ENCODE results near the gene HNRNPAB.

HNRNPAB gene

GRCh38 chr5:178205749-178206047, 1.4 kb downstream of the HNRNPAB start:
- H3K4me3 ChIP-seq (ENCODE audit: low read length in 2 of 2): peak overlapping the region; percentile 88 to 94
- H3K4me1 ChIP-seq (ENCODE audit: control insufficient read depth, insufficient read depth, low read length): peaks cover 27% of the 10 kb centered on the region
- peaks cover 34 to 36% of the 10 kb centered on the region in 2 donors for H3K36me3 ChIP-seq (ENCODE audit: control insufficient read depth in 2 of 2, insufficient read depth in 2 of 2, low read length in 2 of 2)
- no peaks in the 10 kb centered on the region for H3K9me3 ChIP-seq (ENCODE audit: control insufficient read depth in 2 of 2, low read length in 2 of 2)
- H3K27ac ChIP-seq (ENCODE audit: low read length): peak overlapping the region; percentile 46
- H3K27me3 ChIP-seq (ENCODE audit: control insufficient read depth in 1 of 2, insufficient read depth in 2 of 2, low read length in 2 of 2): no peaks in the 10 kb centered on the region
- H3K9ac ChIP-seq (ENCODE audit: low read length in 2 of 2): peak overlapping the region; percentile 55 to 70

GRCh38 chr5:178206166-178207101, 2.1 kb downstream of the HNRNPAB start:
- Histone ChIP-seq H3K9ac (ENCODE audit: low read length in 2 of 2) (peak overlapping the region; percentile 58 to 70), H3K9me3 (ENCODE audit: control insufficient read depth in 2 of 2, low read length in 2 of 2) (no peaks in the 10 kb centered on the region), H3K27me3 (ENCODE audit: control insufficient read depth in 1 of 2, insufficient read depth in 2 of 2, low read length in 2 of 2) (no peaks in the 10 kb centered on the region), H3K36me3 (ENCODE audit: control insufficient read depth in 2 of 2, insufficient read depth in 2 of 2, low read length in 2 of 2) (peaks cover 39 to 41% of the 10 kb centered on the region in 2 donors), H3K27ac (ENCODE audit: low read length) (peak overlapping the region; percentile 41), H3K4me1 (ENCODE audit: control insufficient read depth, insufficient read depth, low read length) (peaks cover 27% of the 10 kb centered on the region), H3K4me3 (ENCODE audit: low read length in 2 of 2) (peak overlapping the region; percentile 88 to 94)

GRCh38 chr5:178207183-178207916, 3.0 kb downstream of the HNRNPAB start:
- no peak overlapping the region for H3K4me3 ChIP-seq (ENCODE audit: low read length in 2 of 2)
- peaks cover 27% of the 10 kb centered on the region for H3K4me1 ChIP-seq (ENCODE audit: control insufficient read depth, insufficient read depth, low read length)
- peak overlapping the region in 1 of 2 donors; percentile 29 for H3K9ac ChIP-seq (ENCODE audit: low read length in 2 of 2)
- peaks cover 48 to 50% of the 10 kb centered on the region in 2 donors for H3K36me3 ChIP-seq (ENCODE audit: control insufficient read depth in 2 of 2, insufficient read depth in 2 of 2, low read length in 2 of 2)
- H3K9me3 ChIP-seq (ENCODE audit: control insufficient read depth in 2 of 2, low read length in 2 of 2): no peaks in the 10 kb centered on the region
- no peaks in the 10 kb centered on the region for H3K27me3 ChIP-seq (ENCODE audit: control insufficient read depth in 1 of 2, insufficient read depth in 2 of 2, low read length in 2 of 2)
- H3K27ac ChIP-seq (ENCODE audit: low read length): peak overlapping the region; percentile 41

GRCh38 chr5:178207917-178208280, 3.6 kb downstream of the HNRNPAB start:
- no peaks in the 10 kb centered on the region for H3K27me3 ChIP-seq (ENCODE audit: control insufficient read depth in 1 of 2, insufficient read depth in 2 of 2, low read length in 2 of 2)
- no peak overlapping the region for H3K9ac ChIP-seq (ENCODE audit: low read length in 2 of 2)
- H3K4me1 ChIP-seq (ENCODE audit: control insufficient read depth, insufficient read depth, low read length): peaks cover 29% of the 10 kb centered on the region
- H3K27ac ChIP-seq (ENCODE audit: low read length): no peak overlapping the region
- H3K4me3 ChIP-seq (ENCODE audit: low read length in 2 of 2): no peak overlapping the region
- no peaks in the 10 kb centered on the region for H3K9me3 ChIP-seq (ENCODE audit: control insufficient read depth in 2 of 2, low read length in 2 of 2)
- peaks cover 53 to 55% of the 10 kb centered on the region in 2 donors for H3K36me3 ChIP-seq (ENCODE audit: control insufficient read depth in 2 of 2, insufficient read depth in 2 of 2, low read length in 2 of 2)

GRCh38 chr5:178208540-178209227, 4.4 kb downstream of the HNRNPAB start:
- H3K27ac ChIP-seq (ENCODE audit: low read length): no peak overlapping the region
- H3K4me3 ChIP-seq (ENCODE audit: low read length in 2 of 2): no peak overlapping the region
- H3K9ac ChIP-seq (ENCODE audit: low read length in 2 of 2): no peak overlapping the region

GRCh38 chr5:178209334-178210072, 5.2 kb downstream of the HNRNPAB start:
- Histone ChIP-seq H3K36me3 (ENCODE audit: control insufficient read depth in 2 of 2, insufficient read depth in 2 of 2, low read length in 2 of 2) (peaks cover 63 to 70% of the 10 kb centered on the region in 2 donors), H3K4me3 (ENCODE audit: low read length in 2 of 2) (no peak overlapping the region), H3K9ac (ENCODE audit: low read length in 2 of 2) (no peak overlapping the region), H3K9me3 (ENCODE audit: control insufficient read depth in 2 of 2, low read length in 2 of 2) (no peaks in the 10 kb centered on the region), H3K4me1 (ENCODE audit: control insufficient read depth, insufficient read depth, low read length) (peaks cover 24% of the 10 kb centered on the region), H3K27ac (ENCODE audit: low read length) (no peak overlapping the region), H3K27me3 (ENCODE audit: control insufficient read depth in 1 of 2, insufficient read depth in 2 of 2, low read length in 2 of 2) (no peaks in the 10 kb centered on the region)

More at GRCh38 chr5:178208540-178209227, 4.4 kb downstream of the HNRNPAB start:
- Histone ChIP-seq H3K4me1 (ENCODE audit: control insufficient read depth, insufficient read depth, low read length) (peaks cover 28% of the 10 kb centered on the region), H3K9me3 (ENCODE audit: control insufficient read depth in 2 of 2, low read length in 2 of 2) (no peaks in the 10 kb centered on the region), H3K36me3 (ENCODE audit: control insufficient read depth in 2 of 2, insufficient read depth in 2 of 2, low read length in 2 of 2) (peaks cover 55 to 62% of the 10 kb centered on the region in 2 donors), H3K27me3 (ENCODE audit: control insufficient read depth in 1 of 2, insufficient read depth in 2 of 2, low read length in 2 of 2) (no peaks in the 10 kb centered on the region)

GRCh38 chr5:178210073-178210535, 5.8 kb downstream of the HNRNPAB start:
- no peak overlapping the region for H3K9ac ChIP-seq (ENCODE audit: low read length in 2 of 2)
- no peak overlapping the region for H3K4me3 ChIP-seq (ENCODE audit: low read length in 2 of 2)
- no peaks in the 10 kb centered on the region for H3K9me3 ChIP-seq (ENCODE audit: control insufficient read depth in 2 of 2, low read length in 2 of 2)
- no peaks in the 10 kb centered on the region for H3K27me3 ChIP-seq (ENCODE audit: control insufficient read depth in 1 of 2, insufficient read depth in 2 of 2, low read length in 2 of 2)
- peaks cover 66 to 76% of the 10 kb centered on the region in 2 donors for H3K36me3 ChIP-seq (ENCODE audit: control insufficient read depth in 2 of 2, insufficient read depth in 2 of 2, low read length in 2 of 2)
- peaks cover 24% of the 10 kb centered on the region for H3K4me1 ChIP-seq (ENCODE audit: control insufficient read depth, insufficient read depth, low read length)
- H3K27ac ChIP-seq (ENCODE audit: low read length): no peak overlapping the region

GRCh38 chr5:178210686-178211085, 6.4 kb downstream of the HNRNPAB start:
- Histone ChIP-seq H3K27me3 (ENCODE audit: control insufficient read depth in 1 of 2, insufficient read depth in 2 of 2, low read length in 2 of 2) (no peaks in the 10 kb centered on the region), H3K4me1 (ENCODE audit: control insufficient read depth, insufficient read depth, low read length) (peaks cover 20% of the 10 kb centered on the region), H3K27ac (ENCODE audit: low read length) (no peak overlapping the region), H3K36me3 (ENCODE audit: control insufficient read depth in 2 of 2, insufficient read depth in 2 of 2, low read length in 2 of 2) (peaks cover 71 to 81% of the 10 kb centered on the region in 2 donors), H3K9me3 (ENCODE audit: control insufficient read depth in 2 of 2, low read length in 2 of 2) (no peaks in the 10 kb centered on the region), H3K4me3 (ENCODE audit: low read length in 2 of 2) (no peak overlapping the region), H3K9ac (ENCODE audit: low read length in 2 of 2) (no peak overlapping the region)

- H3K27ac ChIP-seq (ENCODE audit: low read length): no peak overlapping the region
- no peaks in the 10 kb centered on the region for H3K27me3 ChIP-seq (ENCODE audit: control insufficient read depth in 1 of 2, insufficient read depth in 2 of 2, low read length in 2 of 2)
- peaks cover 13% of the 10 kb centered on the region for H3K4me1 ChIP-seq (ENCODE audit: control insufficient read depth, insufficient read depth, low read length)
- H3K9ac ChIP-seq (ENCODE audit: low read length in 2 of 2): peak overlapping the region in 1 of 2 donors; percentile 13
- peaks cover 76 to 87% of the 10 kb centered on the region in 2 donors for H3K36me3 ChIP-seq (ENCODE audit: control insufficient read depth in 2 of 2, insufficient read depth in 2 of 2, low read length in 2 of 2)
- no peak overlapping the region for H3K4me3 ChIP-seq (ENCODE audit: low read length in 2 of 2)
- H3K9me3 ChIP-seq (ENCODE audit: control insufficient read depth in 2 of 2, low read length in 2 of 2): no peaks in the 10 kb centered on the region
Observed at GRCh38 chr5:178211095-178212048, 7.0 kb downstream of the HNRNPAB start.
